Small intestine (tissue), 7 donors: ENCODE measurements around the gene RNF144B. TPM values are rescaled to one million over a fixed set of nuclear protein-coding genes. Genes with fewer than 3 reads are reported as not detected.

Experiments
- DNase-seq, 2 donors: peaks; one replicate each; pipeline versions ENCODE4 v3.0.0 to v3.0.0-alpha.2; 2013
- FAIRE-seq: peaks from 2 replicates; lab custom pipeline; 2012; peaks lifted over from hg19 to GRCh38; lab: Jason Lieb, UNC
- H3K27ac ChIP-seq, 3 donors: one replicate each; pipeline ENCODE4 v1.5.1; 2013; ENCODE audit warnings: low read length in 2 of 3, mild to moderate bottlenecking in 2 of 3, control low read depth in 1 of 3, inconsistent platforms in 1 of 3, low read depth in 1 of 3, moderate library complexity in 1 of 3
- H3K27me3 ChIP-seq, 3 donors: one replicate each; pipeline ENCODE4 v1.6.1; 2013; ENCODE audit warnings: low read length in 3 of 3, inconsistent platforms in 1 of 3; ENCODE audit not compliant: control insufficient read depth in 3 of 3, insufficient read depth in 3 of 3
- H3K36me3 ChIP-seq, 3 donors: one replicate each; pipeline ENCODE4 v1.6.1; 2013; ENCODE audit warnings: low read length in 3 of 3, inconsistent platforms in 1 of 3, low read depth in 1 of 3, mild to moderate bottlenecking in 1 of 3, moderate library complexity in 1 of 3; ENCODE audit not compliant: control insufficient read depth in 3 of 3, insufficient read depth in 2 of 3
- H3K4me1 ChIP-seq, 3 donors: one replicate each; pipeline ENCODE4 v1.6.1; 2013; ENCODE audit warnings: low read length in 2 of 3, inconsistent platforms in 1 of 3, low read depth in 1 of 3, mild to moderate bottlenecking in 1 of 3, moderate library complexity in 1 of 3; ENCODE audit not compliant: control insufficient read depth in 3 of 3, insufficient read depth in 2 of 3
- H3K4me3 ChIP-seq, 3 donors: one replicate each; pipeline ENCODE4 v1.5.1; 2013; ENCODE audit warnings: low read length in 3 of 3, control low read depth in 1 of 3, inconsistent platforms in 1 of 3, low read depth in 1 of 3, mild to moderate bottlenecking in 1 of 3, moderate library complexity in 1 of 3
- H3K9me3 ChIP-seq, 2 donors: one replicate each; pipeline ENCODE4 v1.6.1; 2013; ENCODE audit warnings: low read depth in 1 of 2, low read length in 1 of 2; ENCODE audit not compliant: control insufficient read depth in 2 of 2, insufficient read depth in 1 of 2
- WGBS, 3 donors: extraction: QIAGEN DNeasy Blood & Tissue Kit; methylation state at CpG; one replicate each; pipeline ENCODE4 v1.1.7; 2013; 5-methylcytosine and 5-hydroxymethylcytosine counted together
- polyA plus RNA-seq, 4 donors: library from polyadenylated mRNA; stranded (reverse) in 3 of 4; unstranded in 1 of 4; fragments of 200-250 nt in 3 of 4; fragments of 120-200 nt in 1 of 4; gene quantifications; one replicate each; pipeline versions ENCODE4 v1.2.1 to v1.2.3, GENCODE V29; 2013
- donor health status: healthy with polysubstance abuse.
- donor health status: control.
- donor health status: control.
- donor health status: Bipolar disorder and iron deficiency.
- donor health status: healthy.

Gene RNF144B
- polyA plus RNA-seq, 4 donors = 1.9 to 4.0 (median 3.1) TPM

DNA sequence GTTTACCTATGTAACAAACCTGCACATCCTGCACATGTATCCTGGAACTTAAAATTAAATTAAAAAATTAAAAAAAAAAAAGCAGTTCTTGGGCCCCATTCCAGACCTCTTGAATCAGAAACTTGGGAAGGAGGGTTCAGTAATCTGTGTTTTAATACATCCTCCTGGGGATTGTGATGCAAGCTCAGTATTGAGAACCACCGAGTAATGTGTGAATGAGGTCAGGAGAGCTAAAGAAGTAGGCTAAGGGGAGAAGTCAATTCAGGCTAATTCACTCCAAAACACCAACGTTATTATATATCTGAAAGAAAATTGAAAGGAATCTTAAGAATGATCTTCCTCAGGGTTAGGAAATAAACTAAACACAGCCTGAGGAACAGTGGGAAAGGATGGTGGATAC, 120.4 kb downstream of the RNF144B start:
- no peaks in the 10 kb centered on the region for H3K36me3 ChIP-seq
- no peak overlapping the region for H3K4me3 ChIP-seq
- WGBS, 3 donors = 60 to 69% (median 63%) methylated on average over 2 of the region's 2 CpGs
- DNase-seq = no peak
- no peak for FAIRE-seq
- H3K27me3 ChIP-seq = no peaks in the 10 kb centered on the region
- H3K4me1 ChIP-seq = no peaks in the 10 kb centered on the region
- no peak overlapping the region for H3K27ac ChIP-seq
- H3K9me3 ChIP-seq = peaks cover 0 to 4% of the 10 kb centered on the region in 2 donors

DNA sequence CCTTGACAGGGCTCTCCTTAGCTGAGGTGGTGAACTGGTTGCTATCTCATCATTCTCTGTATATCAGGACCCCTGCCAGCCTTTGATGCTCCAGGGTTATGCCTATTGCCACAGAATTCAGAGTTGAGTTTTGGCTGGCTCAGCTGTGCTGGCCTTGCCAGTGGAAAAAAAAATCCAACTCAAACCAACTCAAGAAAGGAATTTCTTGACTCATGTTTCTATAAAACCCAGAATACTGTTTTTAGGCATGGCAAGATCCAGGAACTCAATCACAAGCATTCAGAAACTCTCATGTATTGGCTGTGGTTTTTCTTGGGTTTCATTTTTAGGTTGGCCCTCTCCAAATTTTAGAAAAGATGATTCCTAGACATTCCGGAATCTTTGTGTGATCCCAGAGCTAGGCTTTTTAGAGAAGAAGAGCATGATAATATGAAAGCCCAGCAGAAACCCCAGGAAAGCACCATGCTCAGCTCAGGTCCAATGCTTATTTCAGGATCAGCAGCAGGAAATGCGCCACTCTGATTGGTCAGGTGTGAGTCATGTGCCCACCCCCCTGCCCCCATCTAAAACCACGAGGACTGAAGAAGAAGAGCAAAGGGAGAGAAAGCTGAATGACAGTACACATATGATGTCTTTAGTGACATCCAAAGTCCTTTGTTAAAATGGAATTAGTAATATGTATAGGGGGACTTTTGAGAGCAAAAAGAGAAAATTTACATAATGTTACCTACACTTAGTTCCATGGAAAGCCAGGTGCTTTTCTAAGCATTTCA, 122.9 kb downstream of the RNF144B start:
- H3K27ac ChIP-seq = no peak overlapping the region
- H3K9me3 ChIP-seq = peaks cover 0 to 4% of the 10 kb centered on the region in 2 donors
- no peaks in the 10 kb centered on the region for H3K4me1 ChIP-seq
- FAIRE-seq (no peak), DNase-seq (no peak)
- H3K27me3 ChIP-seq = peaks cover 0 to 2% (median 0%) of the 10 kb centered on the region in 3 donors
- 72 to 76% (median 73%) methylated on average over 3 of the region's 3 CpGs for WGBS, 3 donors
- H3K4me3 ChIP-seq = no peak overlapping the region
- H3K36me3 ChIP-seq = no peaks in the 10 kb centered on the region

DNA sequence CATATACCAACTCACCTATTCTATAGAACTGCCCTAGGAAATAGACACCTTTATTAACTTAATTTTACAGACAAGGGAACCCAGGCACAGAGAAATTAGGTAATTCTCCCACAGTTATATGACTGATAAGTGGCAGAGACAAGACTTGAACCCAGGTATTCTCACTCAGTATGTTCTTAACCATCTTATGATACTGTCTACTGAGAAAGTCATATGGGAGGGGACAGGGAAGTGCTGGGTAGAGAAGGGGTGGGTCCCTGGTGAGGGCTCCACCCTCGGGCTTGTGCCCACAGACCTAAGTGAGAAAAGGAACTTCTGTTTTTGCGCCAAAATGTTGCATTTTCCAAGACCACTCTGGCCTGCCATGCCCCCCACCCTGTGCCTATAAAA, 123.5 kb downstream of the RNF144B start:
- no peaks in the 10 kb centered on the region for H3K36me3 ChIP-seq
- FAIRE-seq = no peak
- no peaks in the 10 kb centered on the region for H3K4me1 ChIP-seq
- 69 to 80% (median 78%) methylated on average over 2 of the region's 2 CpGs for WGBS, 3 donors
- no peak overlapping the region for H3K4me3 ChIP-seq
- no peak overlapping the region for H3K27ac ChIP-seq
- peaks cover 0 to 2% (median 0%) of the 10 kb centered on the region in 3 donors for H3K27me3 ChIP-seq
- peaks cover 0 to 4% of the 10 kb centered on the region in 2 donors for H3K9me3 ChIP-seq
- DNase-seq = no peak

DNA sequence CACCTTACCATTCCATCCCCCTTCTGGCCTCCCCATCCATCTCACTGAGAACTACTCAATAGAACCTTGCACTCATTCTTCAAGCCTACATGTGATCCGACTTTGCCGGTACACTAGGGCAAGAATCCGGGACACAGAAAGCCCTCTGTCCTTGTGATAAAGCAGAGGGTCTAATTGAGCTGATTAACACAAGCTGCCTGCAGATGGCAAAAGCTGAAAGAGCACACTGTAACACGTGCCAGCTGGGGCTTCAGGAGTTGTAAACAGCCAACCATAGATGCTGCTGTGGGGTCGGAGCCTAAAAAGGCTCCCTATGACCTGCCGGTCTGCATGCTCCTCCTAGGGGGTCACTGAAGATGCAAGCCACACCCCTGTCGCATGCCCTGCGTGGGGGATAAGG, 124.1 kb downstream of the RNF144B start:
- Histone ChIP-seq H3K27me3 (peaks cover 0 to 2% (median 0%) of the 10 kb centered on the region in 3 donors), H3K4me1 (no peaks in the 10 kb centered on the region), H3K36me3 (no peaks in the 10 kb centered on the region), H3K4me3 (no peak overlapping the region), H3K9me3 (peaks cover 0 to 4% of the 10 kb centered on the region in 2 donors), H3K27ac (no peak overlapping the region)
- WGBS, 3 donors = 77 to 83% (median 77%) methylated on average over 8 of the region's 8 CpGs
- DNase-seq = no peak
- no peak for FAIRE-seq

DNA sequence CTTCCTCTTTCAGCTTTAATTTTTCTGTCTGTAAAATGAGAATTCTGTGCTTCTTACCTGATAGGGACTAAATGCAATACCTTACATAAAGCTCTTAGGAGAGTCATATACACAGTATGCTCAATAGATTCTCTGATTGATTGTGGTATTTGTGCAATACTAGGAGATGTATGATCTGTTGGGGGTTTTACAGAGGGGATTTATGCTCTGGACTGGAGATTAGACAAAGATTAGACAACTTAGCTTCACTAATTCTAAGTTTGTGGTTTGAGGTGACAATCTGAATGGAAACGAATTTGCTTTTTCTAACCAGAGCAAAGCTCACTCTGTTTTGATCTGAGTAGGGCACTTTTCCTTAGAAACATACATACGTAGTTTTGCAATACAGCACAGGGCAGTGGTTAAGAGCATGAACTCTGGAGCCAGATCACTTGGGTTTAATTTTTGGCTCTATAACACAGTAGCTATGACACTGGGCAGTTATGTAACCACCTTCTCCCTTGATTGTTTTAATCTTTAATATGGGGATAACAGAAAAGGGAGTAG, 126.2 kb downstream of the RNF144B start:
- Histone ChIP-seq H3K4me1 (no peaks in the 10 kb centered on the region), H3K27ac (no peak overlapping the region), H3K9me3 (peaks cover 0 to 4% of the 10 kb centered on the region in 2 donors), H3K27me3 (peaks cover 0 to 2% (median 0%) of the 10 kb centered on the region in 3 donors), H3K4me3 (no peak overlapping the region), H3K36me3 (no peaks in the 10 kb centered on the region)
- no peak for FAIRE-seq
- no peak for DNase-seq
- WGBS, 3 donors = 62 to 68% (median 66%) methylated on average over 2 of the region's 2 CpGs

DNA sequence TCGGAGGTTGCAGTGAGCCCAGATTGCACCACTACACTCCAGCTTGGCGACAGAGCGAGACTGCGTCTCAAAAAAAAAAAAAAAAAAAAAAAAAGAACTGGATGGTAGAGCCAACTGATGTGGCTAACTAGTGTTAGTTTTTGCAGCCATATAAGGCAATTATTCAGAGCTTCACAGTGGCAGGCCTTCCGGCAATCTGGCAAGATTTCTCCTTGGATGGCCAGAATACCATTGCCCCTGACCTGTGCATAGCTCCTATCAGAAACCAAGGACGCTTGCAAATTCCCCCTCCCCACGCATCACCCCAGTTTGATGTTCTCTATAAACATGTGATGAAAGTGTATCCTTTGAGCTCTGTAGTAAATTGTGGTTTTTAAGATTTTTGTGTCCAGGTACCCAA, 127.0 kb downstream of the RNF144B start:
- H3K9me3 ChIP-seq = peaks cover 0 to 4% of the 10 kb centered on the region in 2 donors
- FAIRE-seq = no peak
- WGBS, 3 donors = 93 to 97% (median 94%) methylated on average over 6 to 7 of the region's 7 CpGs
- H3K4me3 ChIP-seq = no peak overlapping the region
- no peak overlapping the region for H3K27ac ChIP-seq
- no peaks in the 10 kb centered on the region for H3K4me1 ChIP-seq
- no peak for DNase-seq
- no peaks in the 10 kb centered on the region for H3K36me3 ChIP-seq
- H3K27me3 ChIP-seq = peaks cover 0 to 2% (median 0%) of the 10 kb centered on the region in 3 donors

DNA sequence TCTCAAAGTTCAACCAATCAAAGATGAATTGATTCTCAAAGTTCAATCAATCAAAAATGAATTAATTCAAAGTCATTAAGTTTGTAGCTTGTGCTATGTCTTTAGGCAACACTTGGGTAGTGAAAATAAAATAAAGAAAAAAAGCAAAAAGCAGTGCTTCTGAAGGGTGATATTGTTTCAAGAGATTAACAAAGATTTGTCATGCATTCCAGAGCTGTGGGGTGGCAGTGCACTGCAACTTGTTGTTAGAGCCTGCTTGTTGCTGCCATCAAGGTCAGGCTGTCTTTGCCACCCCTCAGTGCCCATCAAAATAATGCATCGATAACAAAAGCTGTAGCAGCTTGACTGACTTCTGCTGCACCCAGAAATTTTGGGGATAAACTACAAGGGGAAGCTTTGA, 128.6 kb downstream of the RNF144B start:
- WGBS, 3 donors = 76 to 89% (median 84%) methylated on average over 1 of the region's 1 CpG
- no peak for DNase-seq
- peaks cover 0 to 4% (median 0%) of the 10 kb centered on the region in 3 donors for H3K27me3 ChIP-seq
- no peaks in the 10 kb centered on the region for H3K4me1 ChIP-seq
- FAIRE-seq = no peak
- no peak overlapping the region for H3K4me3 ChIP-seq
- H3K36me3 ChIP-seq = no peaks in the 10 kb centered on the region
- H3K27ac ChIP-seq = no peak overlapping the region
- peaks cover 0 to 4% of the 10 kb centered on the region in 2 donors for H3K9me3 ChIP-seq
